G401.6 (cell line): ENCODE measurements around the gene OR8I2.
"Not testable (repeated sequence)": the region's sequence is repeated elsewhere in the genome, so short reads cannot be mapped to it uniquely, and the experiment has no call there.

Experiments used
- FAIRE-seq: peaks from 2 replicates; lab custom pipeline; 2012; peaks lifted over from hg19 to GRCh38; lab: Jason Lieb, UNC

The OR8I2 gene

DNA sequence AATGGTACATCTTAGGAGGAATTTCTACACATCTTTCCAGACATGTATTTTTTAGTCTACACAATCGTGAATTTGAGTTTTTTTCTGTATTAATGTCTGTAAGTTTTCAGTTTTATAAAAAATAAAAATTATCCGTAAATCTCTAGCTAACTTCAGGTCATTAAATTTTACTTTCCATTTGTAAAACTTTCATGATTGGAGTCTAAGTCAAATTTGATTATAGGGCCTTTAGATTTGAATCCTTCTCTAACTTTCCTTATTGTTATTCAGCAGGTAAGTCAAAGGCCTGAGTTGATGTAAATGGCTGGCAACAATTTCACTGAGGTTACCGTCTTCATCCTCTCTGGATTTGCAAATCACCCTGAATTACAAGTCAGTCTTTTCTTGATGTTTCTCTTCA, at the start of gene OR8I2:
Gene OR8I2, plus strand, starts transcription at position 301 of the 400 bp plus-strand sequence. Its CDS starts 0 bp downstream, at position 301.
- no peak for FAIRE-seq

DNA sequence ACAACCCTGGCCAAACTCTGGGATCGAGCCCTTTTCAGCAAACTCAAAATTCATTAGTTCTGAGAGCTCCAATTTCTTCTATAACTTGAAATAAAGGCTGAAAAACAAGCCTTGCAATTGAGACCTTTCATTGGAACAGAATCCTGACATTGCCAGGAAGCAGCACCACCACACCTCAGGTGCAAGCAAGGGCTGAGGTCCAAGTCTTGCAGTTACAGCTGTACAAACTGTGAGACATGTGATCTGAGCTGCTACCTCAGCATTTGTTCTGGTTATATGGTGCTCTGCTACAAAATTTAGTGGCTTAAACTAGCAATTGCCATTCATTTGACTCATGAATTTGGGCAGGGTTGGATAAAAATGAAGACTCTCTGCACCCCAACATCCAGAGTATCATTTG, 47.6 kb upstream of the OR8I2 start:
- FAIRE-seq = no peak

DNA sequence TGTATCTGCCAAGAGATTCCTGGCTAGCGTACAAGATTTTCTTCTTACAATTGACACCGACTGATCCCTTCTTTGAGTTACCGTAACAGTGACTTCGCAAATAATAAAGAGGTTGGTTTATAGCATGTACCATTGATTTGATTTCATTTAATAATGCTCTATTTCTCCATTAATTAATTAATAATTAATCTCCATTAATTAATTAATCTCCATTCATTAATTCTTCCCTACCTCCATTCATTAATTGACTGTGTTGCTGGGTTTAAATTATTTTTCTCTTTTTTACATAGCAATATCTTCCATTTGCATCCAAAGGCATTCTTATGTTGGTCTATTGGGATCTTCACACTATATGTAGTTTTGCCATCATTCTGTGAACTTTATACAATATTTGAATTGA, 44.6 kb upstream of the OR8I2 start:
- no peak for FAIRE-seq

DNA sequence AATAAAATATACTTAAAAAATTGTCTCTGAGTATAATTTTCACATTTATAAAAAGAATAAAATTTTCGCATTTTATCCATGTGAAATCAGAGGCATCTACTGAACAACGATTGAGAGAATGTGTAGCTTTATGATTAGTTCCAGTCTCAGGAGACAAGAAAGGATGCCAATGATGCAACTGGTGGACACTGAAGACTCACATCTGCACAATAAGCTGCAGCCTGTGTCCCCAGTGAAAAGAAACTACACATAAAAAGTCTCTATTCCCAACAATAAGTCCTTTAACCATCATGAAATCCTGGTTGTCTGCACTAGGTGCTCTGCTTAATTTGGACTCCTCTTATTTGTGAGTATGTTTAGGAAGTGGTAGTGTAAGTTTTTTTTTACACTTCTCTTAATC, 43.6 kb upstream of the OR8I2 start:
- FAIRE-seq = no peak

DNA sequence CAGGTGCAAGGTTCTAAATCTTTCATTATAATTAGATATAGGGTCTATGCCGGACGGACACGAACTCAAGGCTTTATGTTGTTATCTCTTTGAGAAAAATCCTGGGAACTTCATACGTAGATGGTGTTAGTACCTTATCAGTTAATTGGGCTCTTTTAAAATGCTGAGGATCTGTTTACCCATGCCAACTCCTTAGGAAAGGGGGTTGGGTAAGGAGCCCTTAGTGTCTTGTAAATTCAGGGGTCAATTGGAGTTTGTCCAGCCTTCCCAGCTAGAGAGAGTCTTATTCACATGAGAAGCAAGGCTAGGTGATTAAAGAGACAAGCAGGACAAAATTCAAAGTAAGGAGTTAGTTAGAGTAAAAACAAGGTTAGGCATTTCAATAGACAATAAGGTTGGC, 36.7 kb upstream of the OR8I2 start:
- FAIRE-seq = not testable (repeated sequence)

DNA sequence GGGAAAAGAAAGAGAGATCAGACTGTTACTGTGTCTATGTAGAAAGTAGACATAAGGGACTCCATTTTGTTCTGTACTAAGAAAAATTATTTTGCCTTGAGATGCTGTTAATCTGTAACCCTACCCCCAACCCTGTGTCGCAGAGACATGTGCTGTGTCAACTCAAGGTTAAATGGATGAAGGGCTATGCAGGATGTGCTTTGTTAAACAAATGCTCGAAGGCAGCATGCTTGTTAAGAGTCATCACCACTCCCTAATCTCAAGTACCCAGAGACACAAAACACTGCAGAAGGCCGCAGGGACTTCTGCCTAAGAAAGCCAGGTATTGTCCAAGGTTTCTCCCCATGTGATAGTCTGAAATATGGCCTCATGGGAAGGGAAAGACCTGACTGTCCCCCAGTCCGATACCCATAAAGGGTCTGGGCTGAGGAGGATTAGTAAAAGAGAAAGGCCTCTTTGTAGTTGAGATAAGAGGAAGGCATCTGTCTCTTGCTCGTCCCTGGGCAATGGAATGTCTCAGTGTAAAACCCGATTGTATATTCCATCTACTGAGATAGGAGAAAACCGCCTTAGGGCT, 35.4 kb upstream of the OR8I2 start:
- not testable (repeated sequence) for FAIRE-seq

DNA sequence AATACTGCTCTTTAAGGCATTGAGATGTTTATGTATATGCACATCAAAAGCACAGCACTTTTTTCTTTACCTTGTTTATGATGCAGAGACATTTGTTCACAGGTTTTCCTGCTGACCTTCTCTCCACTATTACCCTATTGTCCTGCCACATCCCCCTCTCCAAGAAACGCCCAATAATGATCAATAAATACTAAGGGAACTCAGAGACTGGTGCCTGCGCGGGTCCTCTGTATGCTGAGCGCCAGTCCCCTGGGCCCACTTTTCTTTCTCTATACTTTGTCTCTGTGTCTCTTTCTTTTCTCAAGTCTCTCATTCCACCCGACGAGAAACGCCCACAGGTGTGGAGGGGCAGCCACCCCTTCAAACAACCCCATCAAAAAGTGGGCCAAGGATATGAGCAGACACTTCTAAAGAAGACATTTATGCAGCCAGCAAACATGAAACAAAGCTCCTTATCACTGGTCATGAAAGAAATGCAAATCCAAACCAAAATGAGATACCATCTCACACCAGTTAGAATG, 34.8 kb upstream of the OR8I2 start:
- not testable (repeated sequence) for FAIRE-seq

DNA sequence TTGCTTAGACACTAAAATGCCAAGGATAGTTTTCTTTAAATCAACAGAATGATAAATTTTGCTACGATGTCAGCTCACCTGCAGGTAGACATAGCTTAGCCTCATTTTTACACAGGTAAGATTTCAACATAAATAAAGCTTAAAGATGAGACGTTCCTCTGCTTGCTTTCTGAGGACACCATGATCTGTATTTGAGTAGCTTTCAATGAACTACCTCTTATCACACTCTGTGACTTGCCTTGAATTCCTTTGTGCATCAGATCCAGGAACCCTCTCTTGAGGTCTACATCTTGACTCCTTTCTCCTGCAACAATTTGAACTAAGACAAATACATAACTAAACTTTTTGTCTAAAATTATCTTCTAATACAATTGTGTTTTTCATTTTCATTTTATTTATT, 26.1 kb upstream of the OR8I2 start:
- no peak for FAIRE-seq

DNA sequence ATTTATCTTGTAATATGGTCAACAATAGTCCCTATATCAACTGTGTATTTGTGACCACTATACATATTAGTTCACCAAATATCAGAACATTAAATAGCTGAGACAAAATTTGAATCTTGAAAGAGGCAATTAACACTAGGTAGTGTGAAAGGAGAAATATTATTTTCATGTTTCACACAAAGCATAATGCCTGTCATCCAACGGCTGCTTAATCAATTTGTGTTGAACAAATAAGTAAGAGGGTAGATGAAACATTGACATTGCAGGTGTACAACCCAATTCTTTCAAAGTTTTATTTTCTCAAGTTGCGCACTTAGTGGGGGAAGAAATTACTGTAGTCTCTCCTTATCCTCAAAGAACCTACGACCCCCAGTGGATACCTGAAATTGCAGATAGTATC, 3.4 kb upstream of the OR8I2 start:
- no peak for FAIRE-seq

DNA sequence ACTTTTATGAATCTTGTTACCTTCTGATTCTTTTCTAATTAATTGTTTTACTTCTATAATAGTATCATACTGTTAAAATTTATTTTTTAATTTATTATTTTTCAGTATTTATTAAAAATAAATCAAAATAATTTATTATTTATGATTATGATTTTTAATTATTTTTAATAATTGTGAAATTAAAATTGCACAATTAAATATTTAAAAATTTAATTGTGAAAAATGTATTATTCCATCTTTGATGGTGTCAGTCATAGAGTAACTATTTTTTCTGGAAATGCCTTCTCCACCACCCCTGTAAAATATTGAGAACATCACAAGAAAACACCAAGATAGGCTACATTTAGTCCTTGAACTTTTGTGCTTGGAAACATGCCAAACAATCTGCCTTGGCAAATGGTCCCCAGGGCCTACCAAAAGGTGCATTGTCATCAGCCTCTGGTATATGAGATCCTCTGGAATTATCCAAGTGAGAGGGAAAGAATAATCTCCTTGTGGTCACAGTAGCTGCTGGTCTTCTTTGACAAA, 10.2 kb downstream of the OR8I2 start, which contains the start of gene OR8H2:
Gene OR8H2, plus strand, starts transcription at position 478 of the 528 bp plus-strand sequence. CDS start 1,356 bp downstream, outside the sequence.
- FAIRE-seq = peak; percentile 94

DNA sequence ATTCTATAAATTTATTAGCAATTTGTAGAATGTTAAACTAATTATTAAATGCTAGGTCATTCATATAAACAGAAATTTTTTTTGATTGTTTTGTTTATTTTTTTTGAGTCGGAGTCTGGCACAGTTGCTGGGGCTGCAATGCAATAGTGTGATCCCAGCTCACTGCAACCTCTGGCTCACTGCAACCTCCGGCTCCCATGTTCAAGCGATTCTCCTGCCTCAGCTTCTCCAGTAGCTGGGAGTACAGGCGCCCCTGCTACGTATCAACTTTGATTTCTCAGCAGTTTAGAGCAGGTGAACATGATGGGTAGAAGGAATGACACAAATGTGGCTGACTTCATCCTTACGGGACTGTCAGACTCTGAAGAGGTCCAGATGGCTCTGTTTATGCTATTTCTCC, 29.0 kb downstream of the OR8I2 start, which contains the start of gene OR8H3:
Gene OR8H3, plus strand, starts transcription at position 301 of the 400 bp plus-strand sequence. Its CDS starts 0 bp downstream, at position 301.
- no peak for FAIRE-seq

DNA sequence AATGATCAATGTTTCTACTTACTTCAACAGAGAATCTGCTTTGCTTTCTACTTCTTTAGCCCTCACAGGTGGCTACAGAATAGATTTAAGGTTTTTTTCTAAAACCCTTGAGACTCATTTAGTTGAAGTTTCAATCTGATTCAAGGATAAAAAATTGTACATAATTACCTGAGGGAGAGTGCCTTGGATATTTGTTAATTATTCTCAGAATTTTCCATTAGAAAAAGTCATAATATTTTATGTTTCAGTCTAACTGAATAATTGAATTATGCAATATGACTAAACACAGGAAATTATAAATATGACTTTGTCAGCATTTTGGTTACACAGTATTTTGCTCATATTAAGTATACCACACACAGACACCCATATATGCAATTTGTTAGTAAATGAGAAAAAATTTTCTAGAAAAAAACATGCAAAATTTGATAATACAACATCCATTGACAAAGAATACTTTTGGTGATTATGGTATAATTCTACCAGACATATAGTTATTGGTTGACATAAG, 47.1 kb downstream of the OR8I2 start, which contains the start of gene OR8J3:
Gene OR8J3, minus strand, starts transcription at position 51 of the 511 bp plus-strand sequence. CDS start 2,483 bp downstream, outside the sequence.
- FAIRE-seq = no peak

DNA sequence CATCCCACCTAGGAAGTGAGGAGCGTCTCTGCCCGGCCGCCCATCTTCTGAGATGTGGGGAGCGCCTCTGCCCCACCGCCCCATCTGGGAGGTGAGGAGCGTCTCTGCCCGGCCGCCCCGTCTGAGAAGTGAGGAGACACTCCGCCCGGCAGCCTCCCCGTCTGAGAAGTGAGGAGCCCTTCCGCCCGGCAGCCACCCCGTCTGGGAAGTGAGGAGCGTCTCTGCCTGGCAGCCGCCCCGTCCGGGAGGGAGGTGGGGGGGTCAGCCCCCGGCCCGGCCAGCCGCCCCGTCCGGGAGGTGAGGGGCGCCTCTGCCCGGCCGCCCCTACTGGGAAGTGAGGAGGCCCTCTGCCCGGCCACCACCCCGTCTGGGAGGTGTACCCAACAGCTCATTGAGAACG, 50.6 kb downstream of the OR8I2 start:
- not testable (repeated sequence) for FAIRE-seq
